WTC11 (cell line): ENCODE results near the gene RPL10A. TPM values are rescaled to one million over a fixed set of nuclear protein-coding genes. Genes with fewer than 3 reads are reported as not detected.
A peak's percentile ranks its signal among the peaks of the same experiment; 100 is the strongest.

Experiments
- ARID4B ChIP-seq: sonication (generic); formaldehyde crosslinking; IDR thresholded peaks from 2 replicates; pipeline ENCODE4 v1.8.0; 2023; ENCODE audit warnings: missing genetic modification reagents, mild to moderate bottlenecking, borderline replicate concordance
- CREB1 ChIP-seq: sonication (generic); formaldehyde crosslinking; IDR thresholded peaks from 2 replicates; pipeline ENCODE4 v1.8.0; 2023; ENCODE audit warnings: mild to moderate bottlenecking, missing genetic modification reagents
- E2F1 ChIP-seq: sonication (generic); formaldehyde crosslinking; IDR thresholded peaks from 2 replicates; pipeline ENCODE4 v1.8.0; 2022; ENCODE audit warnings: mild to moderate bottlenecking, missing genetic modification reagents
- EMX1 ChIP-seq: fragments of 250-450 bp; sonication (Bioruptor Pico); IDR thresholded peaks from 2 replicates; pipeline ENCODE4 v1.8.0; 2021; ENCODE audit warnings: mild to moderate bottlenecking
- ETV6 ChIP-seq: sonication (generic); formaldehyde crosslinking; IDR thresholded peaks from 2 replicates; pipeline ENCODE4 v1.8.1; 2022; ENCODE audit warnings: mild to moderate bottlenecking, missing genetic modification reagents
- MLX ChIP-seq: sonication (generic); formaldehyde crosslinking; IDR thresholded peaks from 2 replicates; pipeline ENCODE4 v1.8.1; 2023; ENCODE audit warnings: mild to moderate bottlenecking, missing genetic modification reagents, moderate library complexity
- PRDM15 ChIP-seq: sonication (generic); formaldehyde crosslinking; IDR thresholded peaks from 2 replicates; pipeline ENCODE4 v1.8.0; 2022; ENCODE audit warnings: missing genetic modification reagents
- STAT6 ChIP-seq: sonication (generic); formaldehyde crosslinking; conservative IDR thresholded peaks from 2 replicates; pipeline ENCODE4 v1.8.1; 2023; ENCODE audit warnings: mild to moderate bottlenecking, low read depth, missing genetic modification reagents, moderate library complexity
- TP53 ChIP-seq: sonication (generic); formaldehyde crosslinking; IDR thresholded peaks from 2 replicates; pipeline ENCODE4 v1.8.1; 2023; ENCODE audit warnings: mild to moderate bottlenecking, missing genetic modification reagents
- ZNF121 ChIP-seq: sonication (generic); formaldehyde crosslinking; IDR thresholded peaks from 2 replicates; pipeline ENCODE4 v1.8.0; 2023; ENCODE audit warnings: missing genetic modification reagents
- ZNF219 ChIP-seq: sonication (generic); formaldehyde crosslinking; IDR thresholded peaks from 2 replicates; pipeline ENCODE4 v1.8.0; 2023; ENCODE audit warnings: missing genetic modification reagents, mild to moderate bottlenecking, borderline replicate concordance
- ZNF263 ChIP-seq: sonication (generic); formaldehyde crosslinking; IDR thresholded peaks from 2 replicates; pipeline ENCODE4 v1.8.1; 2022; ENCODE audit warnings: low read depth, mild to moderate bottlenecking, moderate library complexity, missing genetic modification reagents
- ZNF317 ChIP-seq: sonication (generic); formaldehyde crosslinking; IDR thresholded peaks from 2 replicates; pipeline ENCODE4 v1.8.1; 2023; ENCODE audit warnings: low read depth, mild to moderate bottlenecking, moderate library complexity, missing genetic modification reagents, borderline replicate concordance
- ZNF423 ChIP-seq: fragments of 250-450 bp; sonication (Bioruptor Pico); IDR thresholded peaks from 2 replicates; pipeline ENCODE4 v2.1.2; 2022; ENCODE audit warnings: mild to moderate bottlenecking, moderate library complexity
- total RNA-seq: library from RNA; stranded (reverse); gene quantifications from 3 replicates; pipeline ENCODE4 v1.2.3, GENCODE V29; 2021
- TF ChIP-seq, protein P1 (sequence below): sonication (generic); formaldehyde crosslinking; IDR thresholded peaks from 2 replicates; pipeline ENCODE4 v1.8.1; 2022; ENCODE audit warnings: low read depth, missing genetic modification reagents, borderline replicate concordance
- TF ChIP-seq, protein P2 (sequence below): sonication (generic); formaldehyde crosslinking; IDR thresholded peaks from 2 replicates; pipeline ENCODE4 v1.8.0; 2023; ENCODE audit warnings: missing genetic modification reagents
- TF ChIP-seq, protein P3 (sequence below): sonication (generic); formaldehyde crosslinking; IDR thresholded peaks from 2 replicates; pipeline ENCODE4 v1.8.1; 2023; ENCODE audit warnings: mild to moderate bottlenecking, missing genetic modification reagents
- TF ChIP-seq, protein P4 (sequence below): sonication (generic); formaldehyde crosslinking; IDR thresholded peaks from 2 replicates; pipeline ENCODE4 v1.8.1; 2022; ENCODE audit warnings: mild to moderate bottlenecking, missing genetic modification reagents, moderate library complexity, borderline replicate concordance

The RPL10A gene
- total RNA-seq, 1 experiment from 2014 or later = 1,829 TPM

DNA sequence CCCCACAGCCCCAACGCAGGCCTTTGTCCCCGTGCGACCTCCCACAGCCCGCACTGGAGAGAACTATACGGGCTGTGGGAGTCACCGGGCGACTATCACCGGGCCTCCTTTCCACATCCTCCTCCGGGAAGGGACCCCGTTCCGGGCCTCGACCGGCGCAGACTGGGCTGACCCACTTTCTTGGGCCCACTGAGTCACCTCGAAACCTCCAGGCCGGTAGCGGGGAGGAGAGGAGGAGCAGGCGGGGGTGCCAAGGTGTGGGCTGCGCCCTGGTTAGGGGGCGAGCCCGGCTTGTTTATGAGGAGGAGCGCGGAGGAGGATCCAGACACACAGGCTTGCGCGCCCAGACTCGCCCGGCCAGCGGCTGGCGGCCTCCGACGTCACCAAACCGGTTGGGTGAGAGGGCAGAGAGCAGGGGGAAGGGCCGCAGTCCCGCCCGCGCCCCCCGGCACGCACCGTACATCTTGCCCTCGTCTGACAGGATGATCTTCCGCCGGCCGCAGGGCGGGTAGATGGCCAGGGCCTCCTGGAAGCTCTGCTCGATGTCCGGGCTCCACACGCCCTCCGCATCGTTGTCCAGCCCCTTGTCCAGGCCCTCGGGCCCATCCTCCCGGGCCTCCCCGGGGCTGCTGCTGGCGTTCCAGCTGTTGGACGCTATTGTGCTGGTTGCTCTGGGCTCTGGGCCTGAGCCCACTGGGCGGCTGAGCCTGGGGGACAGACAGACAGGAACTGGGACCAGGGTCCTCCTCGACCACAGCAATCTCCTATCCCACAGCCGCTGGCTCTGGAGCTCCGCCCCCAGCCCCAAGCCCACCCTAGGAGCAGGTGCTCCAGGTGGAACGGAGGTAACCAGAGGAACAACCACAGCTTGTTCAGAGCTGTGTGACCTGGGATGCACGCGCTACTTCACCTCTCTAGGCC lies 18.1 kb downstream of the RPL10A start (continued):
- TF ChIP-seq STAT6 (CRISPR knock-in tag) (no peak), ZNF423 (CRISPR knock-in tag) (peak; percentile 34; the same call in 1 of the 2 replicates), ZNF317 (CRISPR knock-in tag) (no peak), ZNF219 (0 out of 2 replicates have a peak, but pooled peaks have one; percentile 27), CREB1 (CRISPR knock-in tag) (0 out of 2 replicates have a peak, but pooled peaks have one; percentile 11), TP53 (0 out of 2 replicates have a peak, but pooled peaks have one; percentile 31), MLX (CRISPR knock-in tag) (peak; percentile 69; the same call in 1 of the 2 replicates), ZNF121 (CRISPR knock-in tag) (peak; percentile 61; the same call in 1 of the 2 replicates), ARID4B (no peak), ETV6 (CRISPR knock-in tag) (peak; percentile 75; the same call in 1 of the 2 replicates), E2F1 (CRISPR knock-in tag) (no peak), ZNF263 (CRISPR knock-in tag) (0 out of 2 replicates have a peak, but pooled peaks have one; percentile 49), PRDM15 (peak; percentile 43; the same call in 1 of the 2 replicates), EMX1 (CRISPR knock-in tag) (no peak)
- TF ChIP-seq, protein P1, sequence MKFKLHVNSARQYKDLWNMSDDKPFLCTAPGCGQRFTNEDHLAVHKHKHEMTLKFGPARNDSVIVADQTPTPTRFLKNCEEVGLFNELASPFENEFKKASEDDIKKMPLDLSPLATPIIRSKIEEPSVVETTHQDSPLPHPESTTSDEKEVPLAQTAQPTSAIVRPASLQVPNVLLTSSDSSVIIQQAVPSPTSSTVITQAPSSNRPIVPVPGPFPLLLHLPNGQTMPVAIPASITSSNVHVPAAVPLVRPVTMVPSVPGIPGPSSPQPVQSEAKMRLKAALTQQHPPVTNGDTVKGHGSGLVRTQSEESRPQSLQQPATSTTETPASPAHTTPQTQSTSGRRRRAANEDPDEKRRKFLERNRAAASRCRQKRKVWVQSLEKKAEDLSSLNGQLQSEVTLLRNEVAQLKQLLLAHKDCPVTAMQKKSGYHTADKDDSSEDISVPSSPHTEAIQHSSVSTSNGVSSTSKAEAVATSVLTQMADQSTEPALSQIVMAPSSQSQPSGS (CRISPR knock-in tag) = no peak
- TF ChIP-seq, protein P2, sequence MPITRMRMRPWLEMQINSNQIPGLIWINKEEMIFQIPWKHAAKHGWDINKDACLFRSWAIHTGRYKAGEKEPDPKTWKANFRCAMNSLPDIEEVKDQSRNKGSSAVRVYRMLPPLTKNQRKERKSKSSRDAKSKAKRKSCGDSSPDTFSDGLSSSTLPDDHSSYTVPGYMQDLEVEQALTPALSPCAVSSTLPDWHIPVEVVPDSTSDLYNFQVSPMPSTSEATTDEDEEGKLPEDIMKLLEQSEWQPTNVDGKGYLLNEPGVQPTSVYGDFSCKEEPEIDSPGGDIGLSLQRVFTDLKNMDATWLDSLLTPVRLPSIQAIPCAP = peak; percentile 72; the same call in 1 of the 2 replicates
- TF ChIP-seq, protein P3, sequence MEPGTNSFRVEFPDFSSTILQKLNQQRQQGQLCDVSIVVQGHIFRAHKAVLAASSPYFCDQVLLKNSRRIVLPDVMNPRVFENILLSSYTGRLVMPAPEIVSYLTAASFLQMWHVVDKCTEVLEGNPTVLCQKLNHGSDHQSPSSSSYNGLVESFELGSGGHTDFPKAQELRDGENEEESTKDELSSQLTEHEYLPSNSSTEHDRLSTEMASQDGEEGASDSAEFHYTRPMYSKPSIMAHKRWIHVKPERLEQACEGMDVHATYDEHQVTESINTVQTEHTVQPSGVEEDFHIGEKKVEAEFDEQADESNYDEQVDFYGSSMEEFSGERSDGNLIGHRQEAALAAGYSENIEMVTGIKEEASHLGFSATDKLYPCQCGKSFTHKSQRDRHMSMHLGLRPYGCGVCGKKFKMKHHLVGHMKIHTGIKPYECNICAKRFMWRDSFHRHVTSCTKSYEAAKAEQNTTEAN (CRISPR knock-in tag) = no peak
- TF ChIP-seq, protein P4, sequence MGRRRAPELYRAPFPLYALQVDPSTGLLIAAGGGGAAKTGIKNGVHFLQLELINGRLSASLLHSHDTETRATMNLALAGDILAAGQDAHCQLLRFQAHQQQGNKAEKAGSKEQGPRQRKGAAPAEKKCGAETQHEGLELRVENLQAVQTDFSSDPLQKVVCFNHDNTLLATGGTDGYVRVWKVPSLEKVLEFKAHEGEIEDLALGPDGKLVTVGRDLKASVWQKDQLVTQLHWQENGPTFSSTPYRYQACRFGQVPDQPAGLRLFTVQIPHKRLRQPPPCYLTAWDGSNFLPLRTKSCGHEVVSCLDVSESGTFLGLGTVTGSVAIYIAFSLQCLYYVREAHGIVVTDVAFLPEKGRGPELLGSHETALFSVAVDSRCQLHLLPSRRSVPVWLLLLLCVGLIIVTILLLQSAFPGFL = no peak
